Panc1 (cell line): ENCODE results near the gene C1orf74. TPM values are rescaled to one million over a fixed set of nuclear protein-coding genes. Genes with fewer than 3 reads are reported as not detected.

ENCODE experiments used
- ATAC-seq: fragments of 200-7000 bp; cut with Tn5 transposase; 2 replicates; pipeline ENCODE4 v1.9.1; 2020; ENCODE audit warnings: mild to moderate bottlenecking, moderate library complexity
- BruUV-seq: library from RNA; stranded (reverse); fragments of 400-500 nt; replicated peaks from 2 replicates; lab custom pipeline; 2021; lab: Mats Ljungman, UMichigan
- CTCF ChIA-PET: fragments of 300-600 bp; sonication (Branson Sonifier 250); formaldehyde crosslinking; loops from one replicate; lab custom pipeline; 2022; ENCODE audit warnings: antibody characterized with exemption; lab: Charles Lee
- POLR2A ChIA-PET: fragments of 300-600 bp; sonication (Branson Sonifier 250); formaldehyde crosslinking; loops from one replicate; lab custom pipeline; 2022; ENCODE audit warnings: antibody characterized with exemption; lab: Charles Lee
- DNase-seq: peaks from one replicate; pipeline ENCODE4 v3.0.0-alpha.2; 2010; ENCODE audit warnings: low read depth, low spot score
- H3K27ac ChIP-seq: 2 replicates; pipeline ENCODE4 v1.5.1; 2011; ENCODE audit warnings: mild to moderate bottlenecking, low read length, inconsistent platforms
- H3K27me3 ChIP-seq: fragments of 200-500 bp; sonication (Bioruptor generic); 2 replicates; pipeline ENCODE4 v1.6.0; 2014; ENCODE audit warnings: low read length, inconsistent platforms; ENCODE audit not compliant: control insufficient read depth, insufficient read depth
- H3K36me3 ChIP-seq: fragments of 200-500 bp; sonication (Bioruptor generic); 2 replicates; pipeline ENCODE4 v1.5.1; 2014; ENCODE audit warnings: inconsistent platforms, mild to moderate bottlenecking, low read length, moderate library complexity; ENCODE audit not compliant: control insufficient read depth, insufficient read depth
- H3K4me1 ChIP-seq: 2 replicates; pipeline ENCODE4 v1.5.1; 2011; ENCODE audit warnings: inconsistent platforms, mild to moderate bottlenecking, low read length, moderate library complexity; ENCODE audit not compliant: control insufficient read depth, insufficient read depth
- H3K4me3 ChIP-seq, 2 experiments: 2 replicates each; pipeline ENCODE4 v1.5.1; 2011 to 2012; ENCODE audit warnings: low read depth in 2 of 2, low read length in 2 of 2, mild to moderate bottlenecking in 2 of 2, inconsistent platforms in 1 of 2, moderate library complexity in 1 of 2
- H3K9me3 ChIP-seq: fragments of 200-500 bp; sonication (Bioruptor generic); 2 replicates; pipeline ENCODE4 v1.5.1; 2014; ENCODE audit warnings: low read depth, mild to moderate bottlenecking, inconsistent platforms, low read length, moderate library complexity; ENCODE audit not compliant: control insufficient read depth, insufficient read depth
- POLR2AphosphoS5 ChIP-seq: IDR thresholded peaks from 2 replicates; pipeline ENCODE4 v1.6.1; 2012; ENCODE audit warnings: mild to moderate bottlenecking, low read depth, low read length, moderate library complexity
- REST ChIP-seq, 2 experiments: IDR thresholded peaks; 2 replicates each; pipeline ENCODE4 v1.6.1; 2011 to 2012; ENCODE audit warnings: low read depth in 2 of 2, control low read depth in 1 of 2, low read length in 1 of 2, mild to moderate bottlenecking in 1 of 2, moderate library complexity in 1 of 2; ENCODE audit not compliant: insufficient read depth in 1 of 2
- SIN3A ChIP-seq: IDR thresholded peaks from 2 replicates; pipeline ENCODE4 v1.6.1; 2012; ENCODE audit warnings: low read depth, mild to moderate bottlenecking, low read length, moderate library complexity, borderline replicate concordance; ENCODE audit not compliant: insufficient read depth
- TCF7L2 ChIP-seq: IDR thresholded peaks from 2 replicates; pipeline ENCODE4 v1.6.1; 2011; ENCODE audit warnings: mild to moderate bottlenecking, low read depth, low read length, inconsistent platforms
- in situ Hi-C: cut with HindIII; loops from 2 replicates; pipeline ENCODE4 v1.10.0; 2016; ENCODE audit warnings: low sequenced_read_pairs, low pct_unique_long_range_greater_than_20kb
- intact Hi-C: fragments of 100-400 bp; cut with micrococcal nuclease; formaldehyde crosslinking; loops from one replicate; pipeline ENCODE4 v1.10.0; 2022; ENCODE audit not compliant: unreplicated experiment
- total RNA-seq: library from RNA; stranded (reverse); gene quantifications from one replicate; pipeline ENCODE4 v1.2.1, GENCODE V29; 2021; ENCODE audit not compliant: unreplicated experiment
- TF ChIP-seq, protein P1 (sequence below): fragments of 450-650 bp; IDR thresholded peaks from 2 replicates; pipeline ENCODE4 v1.5.1; 2017; ENCODE audit warnings: mild to moderate bottlenecking

Gene C1orf74
- total RNA-seq, 1 experiment from 2014 or later = 1.7 TPM

GRCh38 chr1:209761011-209761635, 23.2 kb downstream of the C1orf74 start:
- DNase-seq = no peak
- ChIA-PET CTCF (no interaction called here), POLR2A (no interaction called here)
- no peak for ATAC-seq
- no peaks in the 10 kb centered on the region; the same call in 1 of the 2 replicates for H3K27me3 ChIP-seq
- intact Hi-C loops = no loop called here
- in situ Hi-C loops = no loop called here
- H3K36me3 ChIP-seq = no peaks in the 10 kb centered on the region
- no TSS peak for BruUV-seq
- no peaks in the 10 kb centered on the region for H3K9me3 ChIP-seq
- H3K27ac ChIP-seq = no peak overlapping the region
- TF ChIP-seq POLR2AphosphoS5 (no peak), TCF7L2 (no peak), SIN3A (no peak)
- no peak overlapping the region for H3K4me3 ChIP-seq
- H3K4me1 ChIP-seq = no peaks in the 10 kb centered on the region

DNA sequence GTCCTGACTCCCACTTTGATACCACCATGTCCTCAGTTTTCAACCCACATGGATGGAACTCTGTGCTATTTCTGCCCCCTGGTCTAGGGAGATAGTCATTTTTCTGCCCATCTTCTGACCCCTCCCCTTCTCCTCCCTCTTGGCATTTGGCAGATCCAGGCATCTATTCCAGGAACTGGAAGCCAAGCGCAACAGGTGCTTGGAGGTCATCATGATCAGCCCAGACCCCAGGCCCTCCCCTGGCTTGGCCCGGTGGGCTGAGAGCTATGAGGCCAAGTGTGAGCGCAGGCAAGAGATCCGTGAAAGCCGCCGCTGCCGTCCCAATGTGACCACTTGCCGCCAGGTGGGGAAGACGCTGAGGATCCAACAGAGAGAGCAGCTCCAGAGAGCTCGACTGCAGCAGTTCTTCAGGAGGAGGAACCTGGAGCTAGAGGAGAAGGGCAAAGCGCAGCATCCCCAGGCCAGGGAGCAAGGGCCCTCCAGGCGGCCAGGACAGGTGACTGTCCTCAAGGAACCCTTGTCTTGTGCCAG, 24.5 kb downstream of the C1orf74 start:
- ChIA-PET CTCF (no interaction called here), POLR2A (no interaction called here)

More for the DNA sequence above, 24.5 kb downstream of the C1orf74 start:
- Histone ChIP-seq H3K36me3 (no peaks in the 10 kb centered on the region), H3K27ac (no peak overlapping the region), H3K27me3 (no peaks in the 10 kb centered on the region; the same call in 1 of the 2 replicates), H3K4me3 (no peak overlapping the region), H3K9me3 (no peaks in the 10 kb centered on the region), H3K4me1 (no peaks in the 10 kb centered on the region)
- TF ChIP-seq, protein P1, sequence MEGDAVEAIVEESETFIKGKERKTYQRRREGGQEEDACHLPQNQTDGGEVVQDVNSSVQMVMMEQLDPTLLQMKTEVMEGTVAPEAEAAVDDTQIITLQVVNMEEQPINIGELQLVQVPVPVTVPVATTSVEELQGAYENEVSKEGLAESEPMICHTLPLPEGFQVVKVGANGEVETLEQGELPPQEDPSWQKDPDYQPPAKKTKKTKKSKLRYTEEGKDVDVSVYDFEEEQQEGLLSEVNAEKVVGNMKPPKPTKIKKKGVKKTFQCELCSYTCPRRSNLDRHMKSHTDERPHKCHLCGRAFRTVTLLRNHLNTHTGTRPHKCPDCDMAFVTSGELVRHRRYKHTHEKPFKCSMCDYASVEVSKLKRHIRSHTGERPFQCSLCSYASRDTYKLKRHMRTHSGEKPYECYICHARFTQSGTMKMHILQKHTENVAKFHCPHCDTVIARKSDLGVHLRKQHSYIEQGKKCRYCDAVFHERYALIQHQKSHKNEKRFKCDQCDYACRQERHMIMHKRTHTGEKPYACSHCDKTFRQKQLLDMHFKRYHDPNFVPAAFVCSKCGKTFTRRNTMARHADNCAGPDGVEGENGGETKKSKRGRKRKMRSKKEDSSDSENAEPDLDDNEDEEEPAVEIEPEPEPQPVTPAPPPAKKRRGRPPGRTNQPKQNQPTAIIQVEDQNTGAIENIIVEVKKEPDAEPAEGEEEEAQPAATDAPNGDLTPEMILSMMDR = no peak
- TF ChIP-seq TCF7L2 (no peak), POLR2AphosphoS5 (no peak), REST (IDR thresholded peaks at IDR 0.05; ENCODE audit: insufficient read depth in 1 of 2, low read depth in 2 of 2, low read length in 1 of 2) (no peak), SIN3A (no peak)
- DNase-seq (no peak), ATAC-seq (no peak)
- in situ Hi-C loops (no loop called here), intact Hi-C loops (no loop called here)
- BruUV-seq = no TSS peak
